ENCODE results near the gene RPP40.

The RPP40 gene

GRCh38 chr6:4973415-4973814 lies 30.4 kb downstream of the RPP40 start:
- Histone ChIP-seq H2AFZ (ENCODE audit: low read depth, low read length) (no peak overlapping the region), H3K4me2 (ENCODE audit: insufficient read depth, low read length) (no peak overlapping the region), H3K36me3 (ENCODE audit: insufficient read depth, low read length) (no peaks in the 10 kb centered on the region)

GRCh38 chr6:4972438-4972837 lies 31.4 kb downstream of the RPP40 start:
- Histone ChIP-seq H3K4me2 (ENCODE audit: insufficient read depth, low read length) (no peak overlapping the region), H3K9me3 (ENCODE audit: insufficient read depth, low read length, severe bottlenecking) (no peaks in the 10 kb centered on the region), H3K4me1 (ENCODE audit: insufficient read depth, low read length) (no peaks in the 10 kb centered on the region), H3K27me3 (ENCODE audit: insufficient read depth, low read length, poor library complexity) (peaks cover 18% of the 10 kb centered on the region), H3K36me3 (ENCODE audit: insufficient read depth, low read length) (no peaks in the 10 kb centered on the region), H2AFZ (ENCODE audit: low read depth, low read length) (no peak overlapping the region), H3K4me3 (ENCODE audit: low read depth in 1 of 2, low read length in 2 of 2) (no peak overlapping the region), H4K20me1 (ENCODE audit: insufficient read depth, low read length) (no peaks in the 10 kb centered on the region), H3K79me2 (ENCODE audit: insufficient read depth, low read length) (no peaks in the 10 kb centered on the region), H3K9ac (ENCODE audit: low read depth, low read length) (no peak overlapping the region), H3K27ac (ENCODE audit: low read length) (no peak overlapping the region)
- TF ChIP-seq EZH2 (IDR thresholded peaks at IDR 0.05; ENCODE audit: borderline replicate concordance, low read depth, low read length, severe bottlenecking): no peak
- no peak for TF ChIP-seq CTCF (IDR thresholded peaks at IDR 0.05; ENCODE audit: borderline replicate concordance, extremely low read depth, low read length, poor library complexity, severe bottlenecking)
- ATAC-seq (ENCODE audit: insufficient read depth, low read depth) (no peak), DNase-seq (no peak)

More at GRCh38 chr6:4973415-4973814, 30.4 kb downstream of the RPP40 start:
- H3K9me3 ChIP-seq (ENCODE audit: insufficient read depth, low read length, severe bottlenecking): no peaks in the 10 kb centered on the region
- no peaks in the 10 kb centered on the region for H4K20me1 ChIP-seq (ENCODE audit: insufficient read depth, low read length)
- peaks cover 18% of the 10 kb centered on the region for H3K27me3 ChIP-seq (ENCODE audit: insufficient read depth, low read length, poor library complexity)
- DNase-seq (no peak), ATAC-seq (ENCODE audit: insufficient read depth, low read depth) (no peak)
- no peak overlapping the region for H3K4me3 ChIP-seq (ENCODE audit: low read depth in 1 of 2, low read length in 2 of 2)
- TF ChIP-seq CTCF (IDR thresholded peaks at IDR 0.05; ENCODE audit: borderline replicate concordance, extremely low read depth, low read length, poor library complexity, severe bottlenecking): no peak
- TF ChIP-seq EZH2 (IDR thresholded peaks at IDR 0.05; ENCODE audit: borderline replicate concordance, low read depth, low read length, severe bottlenecking): no peak
- no peak overlapping the region for H3K9ac ChIP-seq (ENCODE audit: low read depth, low read length)
- H3K27ac ChIP-seq (ENCODE audit: low read length): no peak overlapping the region
- no peaks in the 10 kb centered on the region for H3K4me1 ChIP-seq (ENCODE audit: insufficient read depth, low read length)
- H3K79me2 ChIP-seq (ENCODE audit: insufficient read depth, low read length): no peaks in the 10 kb centered on the region

GRCh38 chr6:4971851-4972250 lies 32.0 kb downstream of the RPP40 start:
- Histone ChIP-seq H3K9ac (ENCODE audit: low read depth, low read length) (no peak overlapping the region), H2AFZ (ENCODE audit: low read depth, low read length) (no peak overlapping the region), H3K4me3 (ENCODE audit: low read depth in 1 of 2, low read length in 2 of 2) (no peak overlapping the region), H3K27ac (ENCODE audit: low read length) (no peak overlapping the region), H3K36me3 (ENCODE audit: insufficient read depth, low read length) (no peaks in the 10 kb centered on the region), H3K79me2 (ENCODE audit: insufficient read depth, low read length) (no peaks in the 10 kb centered on the region), H3K4me1 (ENCODE audit: insufficient read depth, low read length) (no peaks in the 10 kb centered on the region), H4K20me1 (ENCODE audit: insufficient read depth, low read length) (no peaks in the 10 kb centered on the region), H3K9me3 (ENCODE audit: insufficient read depth, low read length, severe bottlenecking) (no peaks in the 10 kb centered on the region), H3K4me2 (ENCODE audit: insufficient read depth, low read length) (no peak overlapping the region), H3K27me3 (ENCODE audit: insufficient read depth, low read length, poor library complexity) (peaks cover 18% of the 10 kb centered on the region)
- ATAC-seq (ENCODE audit: insufficient read depth, low read depth): no peak
- TF ChIP-seq CTCF (IDR thresholded peaks at IDR 0.05; ENCODE audit: borderline replicate concordance, extremely low read depth, low read length, poor library complexity, severe bottlenecking): no peak
- no peak for TF ChIP-seq EZH2 (IDR thresholded peaks at IDR 0.05; ENCODE audit: borderline replicate concordance, low read depth, low read length, severe bottlenecking)
- DNase-seq: no peak
